Measurements from ENCODE around the gene TNNT3.

TNNT3 gene

DNA sequence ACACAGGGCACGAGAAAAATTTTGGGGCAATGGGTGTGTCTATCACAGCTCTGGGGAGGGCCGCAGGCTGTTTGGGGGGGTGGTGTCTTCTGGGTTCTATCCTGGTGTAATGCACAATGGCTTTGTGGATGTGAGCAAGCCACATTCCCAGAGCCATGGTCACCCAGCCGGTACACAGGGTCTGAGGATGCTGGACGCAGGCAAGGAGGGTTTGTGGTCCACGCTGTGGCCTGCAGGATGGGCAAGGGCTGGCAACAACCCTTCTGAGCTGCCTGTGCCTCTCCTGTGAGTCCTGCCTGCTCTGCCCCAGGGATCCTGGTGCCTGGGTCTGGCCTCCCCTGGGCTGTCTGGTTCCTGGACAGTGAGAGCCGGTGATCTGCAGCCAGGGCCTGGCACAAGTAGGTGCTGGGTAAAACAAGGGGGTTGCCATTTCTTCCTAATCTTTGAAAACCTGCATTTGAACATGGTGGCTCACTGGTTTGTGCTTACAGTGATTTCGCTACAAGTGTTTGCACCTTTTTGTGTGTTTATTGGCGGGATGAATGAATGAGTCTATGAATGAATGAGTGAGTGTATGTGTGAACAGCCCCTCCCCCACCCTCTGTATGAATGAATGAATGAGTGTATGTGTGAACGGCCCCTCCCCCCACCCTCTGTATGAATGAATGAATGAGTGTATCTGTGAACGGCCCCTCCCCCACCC lies 23.2 kb downstream of the TNNT3 start:
- Histone ChIP-seq H3K9me3 (ENCODE audit: insufficient read depth, low read length, severe bottlenecking) (no peaks in the 10 kb centered on the region), H3K27me3 (ENCODE audit: insufficient read depth, low read length, poor library complexity) (no peaks in the 10 kb centered on the region), H4K20me1 (ENCODE audit: insufficient read depth, low read length) (no peaks in the 10 kb centered on the region; the same call in 1 of the 2 replicates), H3K4me1 (ENCODE audit: insufficient read depth, low read length) (no peaks in the 10 kb centered on the region; the same call in 1 of the 2 replicates), H3K4me2 (ENCODE audit: insufficient read depth, low read length) (no peak overlapping the region), H3K9ac (ENCODE audit: low read depth, low read length) (no peak overlapping the region), H3K4me3 (ENCODE audit: low read depth in 1 of 2, low read length in 2 of 2) (no peak overlapping the region), H3K27ac (ENCODE audit: low read length) (no peak overlapping the region), H3K36me3 (ENCODE audit: insufficient read depth, low read length) (no peaks in the 10 kb centered on the region), H3K79me2 (ENCODE audit: insufficient read depth, low read length) (no peaks in the 10 kb centered on the region), H2AFZ (ENCODE audit: low read depth, low read length) (no peak overlapping the region)
- ATAC-seq (ENCODE audit: insufficient read depth, low read depth) (no peak), DNase-seq (no peak)
- TF ChIP-seq, protein P1, sequence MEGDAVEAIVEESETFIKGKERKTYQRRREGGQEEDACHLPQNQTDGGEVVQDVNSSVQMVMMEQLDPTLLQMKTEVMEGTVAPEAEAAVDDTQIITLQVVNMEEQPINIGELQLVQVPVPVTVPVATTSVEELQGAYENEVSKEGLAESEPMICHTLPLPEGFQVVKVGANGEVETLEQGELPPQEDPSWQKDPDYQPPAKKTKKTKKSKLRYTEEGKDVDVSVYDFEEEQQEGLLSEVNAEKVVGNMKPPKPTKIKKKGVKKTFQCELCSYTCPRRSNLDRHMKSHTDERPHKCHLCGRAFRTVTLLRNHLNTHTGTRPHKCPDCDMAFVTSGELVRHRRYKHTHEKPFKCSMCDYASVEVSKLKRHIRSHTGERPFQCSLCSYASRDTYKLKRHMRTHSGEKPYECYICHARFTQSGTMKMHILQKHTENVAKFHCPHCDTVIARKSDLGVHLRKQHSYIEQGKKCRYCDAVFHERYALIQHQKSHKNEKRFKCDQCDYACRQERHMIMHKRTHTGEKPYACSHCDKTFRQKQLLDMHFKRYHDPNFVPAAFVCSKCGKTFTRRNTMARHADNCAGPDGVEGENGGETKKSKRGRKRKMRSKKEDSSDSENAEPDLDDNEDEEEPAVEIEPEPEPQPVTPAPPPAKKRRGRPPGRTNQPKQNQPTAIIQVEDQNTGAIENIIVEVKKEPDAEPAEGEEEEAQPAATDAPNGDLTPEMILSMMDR (IDR thresholded peaks at IDR 0.05; ENCODE audit: borderline replicate concordance, extremely low read depth, low read length, poor library complexity, severe bottlenecking) = no peak
- no peak for TF ChIP-seq EZH2 (IDR thresholded peaks at IDR 0.05; ENCODE audit: borderline replicate concordance, low read depth, low read length, severe bottlenecking)

DNA sequence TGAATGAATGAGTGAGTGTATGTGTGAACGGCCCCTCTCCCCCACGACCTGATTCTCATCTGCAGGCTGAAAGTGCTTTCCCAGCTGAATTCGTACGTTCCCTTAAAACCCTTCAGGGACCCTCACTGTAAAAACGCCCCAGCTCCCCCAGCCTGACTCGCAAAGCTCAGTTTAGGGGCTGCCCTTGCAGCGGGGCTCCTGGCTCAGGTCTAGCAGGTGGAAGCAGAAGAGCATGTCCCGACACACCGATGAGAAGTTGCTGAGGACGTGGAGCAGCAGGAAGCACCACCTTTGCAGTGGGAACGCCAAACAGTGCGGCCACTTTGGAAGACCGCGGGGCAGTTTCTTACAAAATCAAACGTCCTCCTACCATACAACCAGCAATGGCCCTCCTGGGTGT lies 24.1 kb downstream of the TNNT3 start:
- DNase-seq (no peak), ATAC-seq (ENCODE audit: insufficient read depth, low read depth) (no peak)
- Histone ChIP-seq H3K9ac (ENCODE audit: low read depth, low read length) (no peak overlapping the region), H2AFZ (ENCODE audit: low read depth, low read length) (no peak overlapping the region), H3K27ac (ENCODE audit: low read length) (no peak overlapping the region), H3K4me2 (ENCODE audit: insufficient read depth, low read length) (no peak overlapping the region), H3K4me3 (ENCODE audit: low read depth in 1 of 2, low read length in 2 of 2) (no peak overlapping the region), H3K36me3 (ENCODE audit: insufficient read depth, low read length) (no peaks in the 10 kb centered on the region), H3K79me2 (ENCODE audit: insufficient read depth, low read length) (no peaks in the 10 kb centered on the region), H3K27me3 (ENCODE audit: insufficient read depth, low read length, poor library complexity) (no peaks in the 10 kb centered on the region), H3K4me1 (ENCODE audit: insufficient read depth, low read length) (no peaks in the 10 kb centered on the region; the same call in 1 of the 2 replicates), H3K9me3 (ENCODE audit: insufficient read depth, low read length, severe bottlenecking) (no peaks in the 10 kb centered on the region), H4K20me1 (ENCODE audit: insufficient read depth, low read length) (no peaks in the 10 kb centered on the region; the same call in 1 of the 2 replicates)
- no peak for TF ChIP-seq EZH2 (IDR thresholded peaks at IDR 0.05; ENCODE audit: borderline replicate concordance, low read depth, low read length, severe bottlenecking)
- TF ChIP-seq, protein P1 (IDR thresholded peaks at IDR 0.05; ENCODE audit: borderline replicate concordance, extremely low read depth, low read length, poor library complexity, severe bottlenecking) = no peak

DNA sequence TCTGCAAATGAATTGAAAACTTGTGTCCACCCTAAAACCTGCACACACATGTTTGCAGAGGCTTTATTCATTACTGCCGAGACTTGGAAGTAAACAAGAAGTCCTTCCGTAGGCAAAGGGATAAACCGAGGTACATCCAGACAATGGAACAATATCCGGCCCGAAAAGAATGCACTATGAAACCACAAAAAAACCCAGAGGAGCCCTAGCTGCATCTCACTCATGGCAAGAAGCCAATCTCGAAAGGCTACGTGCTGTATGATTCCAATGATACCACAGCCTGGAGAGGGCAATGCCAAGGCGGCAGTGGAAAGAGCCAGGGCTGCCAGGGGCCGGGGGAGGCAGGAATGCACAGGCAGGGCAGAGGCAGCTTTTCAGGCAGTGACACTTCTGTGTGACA lies 24.5 kb downstream of the TNNT3 start:
- H3K4me3 ChIP-seq (ENCODE audit: low read depth in 1 of 2, low read length in 2 of 2) = no peak overlapping the region
- no peaks in the 10 kb centered on the region for H3K9me3 ChIP-seq (ENCODE audit: insufficient read depth, low read length, severe bottlenecking)
- no peaks in the 10 kb centered on the region for H3K36me3 ChIP-seq (ENCODE audit: insufficient read depth, low read length)
- no peaks in the 10 kb centered on the region for H4K20me1 ChIP-seq (ENCODE audit: insufficient read depth, low read length)
- no peaks in the 10 kb centered on the region for H3K27me3 ChIP-seq (ENCODE audit: insufficient read depth, low read length, poor library complexity)
- ATAC-seq (ENCODE audit: insufficient read depth, low read depth) (no peak), DNase-seq (no peak)
- no peaks in the 10 kb centered on the region; the same call in 1 of the 2 replicates for H3K4me1 ChIP-seq (ENCODE audit: insufficient read depth, low read length)
- no peak overlapping the region for H2AFZ ChIP-seq (ENCODE audit: low read depth, low read length)
- H3K79me2 ChIP-seq (ENCODE audit: insufficient read depth, low read length) = no peaks in the 10 kb centered on the region
- no peak for TF ChIP-seq EZH2 (IDR thresholded peaks at IDR 0.05; ENCODE audit: borderline replicate concordance, low read depth, low read length, severe bottlenecking)
- TF ChIP-seq, protein P1 (IDR thresholded peaks at IDR 0.05; ENCODE audit: borderline replicate concordance, extremely low read depth, low read length, poor library complexity, severe bottlenecking) = no peak
- H3K27ac ChIP-seq (ENCODE audit: low read length) = no peak overlapping the region
- H3K4me2 ChIP-seq (ENCODE audit: insufficient read depth, low read length) = no peak overlapping the region
- H3K9ac ChIP-seq (ENCODE audit: low read depth, low read length) = no peak overlapping the region

Data from DND-41 (cell line).